Calu3 (cell line): ENCODE measurements around the gene ADH1A. TPM values are rescaled to one million over a fixed set of nuclear protein-coding genes. Genes with fewer than 3 reads are reported as not detected.

Experiments used
- Bru-seq: library from RNA; stranded (reverse); fragments of 400-500 nt; gene quantifications from one replicate; lab custom pipeline; 2021; lab: Mats Ljungman, UMichigan
- BruChase-seq, 2 experiments: library from RNA; stranded (reverse); fragments of 400-500 nt; gene quantifications; one replicate each; lab custom pipeline; 2021; lab: Mats Ljungman, UMichigan
- BruUV-seq: library from RNA; stranded (reverse); fragments of 400-500 nt; replicated peaks from 2 replicates; lab custom pipeline; 2021; lab: Mats Ljungman, UMichigan
- CTCF ChIA-PET: fragments of 300-600 bp; sonication (Branson Sonifier 250); formaldehyde crosslinking; loops from one replicate; lab custom pipeline; 2022; ENCODE audit warnings: antibody characterized with exemption; lab: Charles Lee
- DNase-seq: peaks from one replicate; pipeline ENCODE4 v3.0.0; 2022
- H3K27ac Mint-ChIP-seq: one replicate; pipeline ENCODE4 v1.8.0; 2022; ENCODE audit warnings: mixed read lengths; ENCODE audit not compliant: unreplicated experiment
- H3K27me3 Mint-ChIP-seq: one replicate; pipeline ENCODE4 v1.8.0; 2022; ENCODE audit warnings: mixed read lengths; ENCODE audit not compliant: unreplicated experiment
- H3K36me3 Mint-ChIP-seq: one replicate; pipeline ENCODE4 v1.8.0; 2022; ENCODE audit warnings: mild to moderate bottlenecking, moderate library complexity, mixed read lengths; ENCODE audit not compliant: insufficient read depth, unreplicated experiment
- H3K4me1 Mint-ChIP-seq: one replicate; pipeline ENCODE4 v1.8.0; 2022; ENCODE audit warnings: mild to moderate bottlenecking, low read depth, mixed read lengths; ENCODE audit not compliant: unreplicated experiment
- H3K4me3 Mint-ChIP-seq: one replicate; pipeline ENCODE4 v1.8.0; 2022; ENCODE audit warnings: mild to moderate bottlenecking, low read depth, moderate library complexity, mixed read lengths; ENCODE audit not compliant: unreplicated experiment
- H3K9me3 Mint-ChIP-seq: one replicate; pipeline ENCODE4 v1.8.0; 2022; ENCODE audit warnings: low read depth, mixed read lengths; ENCODE audit not compliant: unreplicated experiment
- intact Hi-C: fragments of 100-400 bp; cut with micrococcal nuclease; formaldehyde crosslinking; loops from one replicate; pipeline ENCODE4 v1.10.0; 2022; ENCODE audit not compliant: unreplicated experiment
- long read RNA-seq: library from polyadenylated mRNA; stranded (forward); transcript quantifications from one replicate; pipeline ENCODE4 v2.0.0, GENCODE V29; 2022
- total RNA-seq: library from RNA; stranded (reverse); gene quantifications from 2 replicates; pipeline ENCODE4 v1.2.3, GENCODE V29; 2022
- TF ChIP-seq, protein P1 (sequence below): fragments of 200-600 bp; IDR thresholded peaks from one replicate; pipeline ENCODE4 v1.8.0; 2022; ENCODE audit warnings: antibody characterized with exemption; ENCODE audit not compliant: unreplicated experiment

The ADH1A gene
- total RNA-seq (not detected in 2 replicates), Bru-seq, nascent RNA (percentile 5 among the genes with signal in this experiment), BruChase-seq, experiment 1, labeled RNA remaining after a 6-hour chase (not detected), BruChase-seq, experiment 2, labeled RNA remaining after a 2-hour chase (not detected)
- long read RNA-seq = 0 reads

DNA sequence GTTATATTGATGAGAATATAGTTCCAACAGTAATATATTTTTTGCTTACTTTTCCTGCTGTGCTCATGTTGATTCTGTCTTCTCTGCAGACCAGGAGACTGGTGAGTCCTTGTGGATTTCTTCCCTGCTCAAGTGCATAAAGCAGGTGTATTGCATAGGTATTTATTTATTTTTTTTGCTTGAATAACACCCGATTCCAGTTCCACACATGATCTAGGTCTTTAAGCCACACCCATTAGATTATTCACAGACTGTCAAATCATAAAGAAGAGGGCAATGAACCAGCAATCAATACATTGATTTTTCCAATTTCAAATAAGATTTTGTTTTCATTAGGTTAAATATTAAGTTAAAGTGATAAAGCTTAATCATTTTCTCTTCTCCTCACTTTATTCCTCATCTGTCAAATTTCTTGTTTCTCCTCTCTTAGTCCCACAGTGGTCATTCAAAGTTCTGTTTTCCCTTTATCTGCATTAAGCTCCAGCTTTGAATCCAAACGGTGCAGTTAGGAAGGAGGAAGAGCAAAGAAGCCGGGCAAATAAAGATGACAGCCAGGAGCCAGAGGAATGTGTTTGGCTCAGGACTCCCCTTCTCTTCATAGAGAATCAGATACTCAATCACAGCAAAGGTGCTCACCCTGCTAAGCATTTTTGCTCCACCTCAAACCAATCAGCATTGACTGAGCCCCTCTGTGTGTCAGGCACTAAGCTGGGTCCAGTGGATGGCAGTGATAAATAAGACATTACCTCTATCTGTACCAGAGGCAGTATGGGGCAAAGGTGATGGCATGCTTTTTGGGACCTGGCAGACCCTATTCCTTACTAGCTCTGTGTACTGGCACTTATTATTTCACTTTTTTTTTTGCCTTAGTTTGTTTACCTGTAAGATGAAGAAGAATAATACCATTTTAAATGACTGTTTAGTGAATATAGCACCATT, at the start of gene ADH1A:
TSS of gene ADH1A (minus strand) at position 138 of the 939 bp plus-strand sequence. CDS start at position 67, 71 bp downstream.
- Mint-ChIP-seq H3K27ac (no peak within 1 kb of the TSS), H3K27me3 (no peaks in the 10 kb centered on the region), H3K4me3 (no peak within 1 kb of the TSS), H3K4me1 (peaks cover 9% of the 10 kb centered on the region), H3K36me3 (no peaks in the 10 kb centered on the region), H3K9me3 (peaks cover under 1% of the 10 kb centered on the region)
- intact Hi-C loops = no loop called here
- DNase-seq = no peak
- CTCF ChIA-PET = no interaction called here
- TF ChIP-seq, protein P1, sequence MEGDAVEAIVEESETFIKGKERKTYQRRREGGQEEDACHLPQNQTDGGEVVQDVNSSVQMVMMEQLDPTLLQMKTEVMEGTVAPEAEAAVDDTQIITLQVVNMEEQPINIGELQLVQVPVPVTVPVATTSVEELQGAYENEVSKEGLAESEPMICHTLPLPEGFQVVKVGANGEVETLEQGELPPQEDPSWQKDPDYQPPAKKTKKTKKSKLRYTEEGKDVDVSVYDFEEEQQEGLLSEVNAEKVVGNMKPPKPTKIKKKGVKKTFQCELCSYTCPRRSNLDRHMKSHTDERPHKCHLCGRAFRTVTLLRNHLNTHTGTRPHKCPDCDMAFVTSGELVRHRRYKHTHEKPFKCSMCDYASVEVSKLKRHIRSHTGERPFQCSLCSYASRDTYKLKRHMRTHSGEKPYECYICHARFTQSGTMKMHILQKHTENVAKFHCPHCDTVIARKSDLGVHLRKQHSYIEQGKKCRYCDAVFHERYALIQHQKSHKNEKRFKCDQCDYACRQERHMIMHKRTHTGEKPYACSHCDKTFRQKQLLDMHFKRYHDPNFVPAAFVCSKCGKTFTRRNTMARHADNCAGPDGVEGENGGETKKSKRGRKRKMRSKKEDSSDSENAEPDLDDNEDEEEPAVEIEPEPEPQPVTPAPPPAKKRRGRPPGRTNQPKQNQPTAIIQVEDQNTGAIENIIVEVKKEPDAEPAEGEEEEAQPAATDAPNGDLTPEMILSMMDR = no peak
- no TSS peak for BruUV-seq

DNA sequence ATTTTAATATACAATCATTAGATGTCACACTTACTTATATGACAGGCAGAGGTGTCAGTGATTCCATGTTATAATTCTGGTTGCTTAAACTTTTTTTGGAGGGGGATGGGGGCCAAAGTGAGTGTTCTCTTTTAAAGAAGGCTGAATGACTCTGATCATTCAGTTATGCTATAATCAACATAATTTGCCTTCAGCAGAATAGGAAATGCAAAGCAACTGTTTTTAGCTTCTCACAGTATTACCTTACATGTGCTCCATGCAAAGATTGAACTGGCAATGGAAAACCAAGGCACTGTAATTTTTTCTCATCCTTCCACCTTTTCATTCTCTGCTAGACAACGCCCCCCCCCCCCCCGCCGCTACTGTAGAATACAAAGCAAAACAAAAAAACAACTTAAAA, 48.4 kb upstream of the ADH1A start:
- TF ChIP-seq, protein P1 = no peak
- BruUV-seq = no TSS peak
- H3K36me3 Mint-ChIP-seq = peaks cover 5% of the 10 kb centered on the region
- intact Hi-C loops = no loop called here
- H3K27me3 Mint-ChIP-seq = no peaks in the 10 kb centered on the region
- H3K4me1 Mint-ChIP-seq = no peaks in the 10 kb centered on the region
- H3K4me3 Mint-ChIP-seq = no peak overlapping the region
- H3K9me3 Mint-ChIP-seq = no peaks in the 10 kb centered on the region
- CTCF ChIA-PET = no interaction called here
- H3K27ac Mint-ChIP-seq = no peak overlapping the region
- no peak for DNase-seq

DNA sequence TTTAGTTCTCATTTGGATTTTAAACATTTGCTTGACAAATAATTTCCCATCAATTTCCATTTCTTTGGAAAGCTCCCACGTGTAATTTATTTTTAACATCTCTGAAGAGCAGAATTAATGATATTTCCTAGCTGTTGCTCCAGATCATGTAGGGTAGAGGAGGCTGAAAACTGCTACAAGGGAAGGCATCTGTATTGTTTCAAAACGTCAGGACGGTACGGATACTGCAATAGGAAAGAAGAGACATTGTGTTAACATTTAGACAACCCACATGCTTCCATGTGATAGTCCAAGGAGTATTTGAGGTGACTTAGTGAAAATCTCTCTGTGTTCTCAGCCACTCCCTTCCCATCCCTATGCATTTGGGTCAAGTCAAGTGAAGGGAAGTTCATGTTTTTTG, 45.8 kb upstream of the ADH1A start:
- TF ChIP-seq, protein P1 = no peak
- H3K4me1 Mint-ChIP-seq = no peaks in the 10 kb centered on the region
- no peak overlapping the region for H3K4me3 Mint-ChIP-seq
- H3K9me3 Mint-ChIP-seq = no peaks in the 10 kb centered on the region
- DNase-seq = no peak
- intact Hi-C loops = no loop called here
- H3K27me3 Mint-ChIP-seq = no peaks in the 10 kb centered on the region
- CTCF ChIA-PET = no interaction called here
- peaks cover 5% of the 10 kb centered on the region for H3K36me3 Mint-ChIP-seq
- BruUV-seq = no TSS peak
- H3K27ac Mint-ChIP-seq = no peak overlapping the region

DNA sequence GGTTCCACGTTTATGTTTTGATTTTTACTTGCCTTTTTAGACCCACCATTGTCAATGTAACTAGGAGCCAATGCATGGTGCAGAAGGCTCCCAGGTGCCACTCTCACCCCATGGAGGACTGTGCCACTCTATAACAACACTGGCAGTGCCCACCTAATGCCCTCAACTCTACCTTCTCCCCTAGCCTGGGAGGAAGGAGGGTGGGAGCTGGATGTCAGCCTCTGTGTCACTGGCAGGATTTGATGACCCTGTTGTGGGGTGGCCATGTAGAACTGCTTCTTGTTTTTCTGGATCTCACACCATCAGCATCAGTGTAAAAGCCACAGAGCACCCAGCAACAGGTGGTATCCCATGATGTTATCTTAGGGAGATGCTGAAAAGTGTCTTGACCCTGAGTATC, 44.1 kb upstream of the ADH1A start:
- CTCF ChIA-PET = no interaction called here
- Mint-ChIP-seq H3K27ac (no peak overlapping the region), H3K4me3 (no peak overlapping the region), H3K4me1 (no peaks in the 10 kb centered on the region), H3K36me3 (peaks cover 2% of the 10 kb centered on the region), H3K27me3 (no peaks in the 10 kb centered on the region), H3K9me3 (no peaks in the 10 kb centered on the region)
- BruUV-seq = no TSS peak
- DNase-seq = no peak
- TF ChIP-seq, protein P1 = no peak
- intact Hi-C loops = no loop called here
